ENCODE results near the gene ZNF284. TPM values are rescaled to one million over a fixed set of nuclear protein-coding genes. Genes with fewer than 3 reads are reported as not detected.

The ZNF284 gene
- total RNA-seq, 2 experiments from 2014 or later, result 1.7 to 1.9 TPM

- ChIA-PET POLR2A (interaction anchor here (1.0 to 1.4 kb wide), 2 partner anchors 8 to 22 kb away, joined by 3 to 6 read pairs; no protein-coding TSS in a partner anchor), CTCF (interaction anchor here (1.4 kb wide), 2 partner anchors 18 to 23 kb away, joined by 3 to 6 read pairs; no protein-coding TSS in a partner anchor)
- peak overlapping the region; percentile 83 for H3K27ac Mint-ChIP-seq
- peaks cover 30% of the 10 kb centered on the region for H3K36me3 Mint-ChIP-seq (ENCODE audit: low read depth)
- H3K27me3 Mint-ChIP-seq, result no peaks in the 10 kb centered on the region
- intact Hi-C loops (cut with micrococcal nuclease), result no loop called here
- peaks cover 26% of the 10 kb centered on the region for H3K9me3 Mint-ChIP-seq
- DNase-seq (no peak), ATAC-seq (no peak)
- H3K4me3 Mint-ChIP-seq, result peak overlapping the region; percentile 82
- peaks cover 25% of the 10 kb centered on the region for H3K4me1 Mint-ChIP-seq (ENCODE audit: low read depth)
- no peak for TF ChIP-seq CTCF (IDR thresholded peaks at IDR 0.05)
Measured at GRCh38 chr19:44072543-44073401, 813 bp downstream of the ZNF284 start.

- intact Hi-C loops (cut with micrococcal nuclease), result no loop called here
- ChIA-PET CTCF (no interaction called here), POLR2A (no interaction called here)
- Mint-ChIP-seq H3K27me3 (no peaks in the 10 kb centered on the region), H3K4me3 (no peak overlapping the region), H3K36me3 (ENCODE audit: low read depth) (peaks cover 31% of the 10 kb centered on the region), H3K9me3 (peaks cover 3% of the 10 kb centered on the region), H3K27ac (no peak overlapping the region), H3K4me1 (ENCODE audit: low read depth) (peaks cover 20% of the 10 kb centered on the region)
- TF ChIP-seq CTCF (IDR thresholded peaks at IDR 0.05), result no peak
- DNase-seq (no peak), ATAC-seq (no peak)
Measured at GRCh38 chr19:44076325-44076724, 4.4 kb downstream of the ZNF284 start.

GRCh38 chr19:44092108-44092507 is 20.1 kb downstream of the ZNF284 start:
- Mint-ChIP-seq H3K9me3 (no peaks in the 10 kb centered on the region), H3K27ac (no peak overlapping the region), H3K4me1 (ENCODE audit: low read depth) (peaks cover 9% of the 10 kb centered on the region), H3K36me3 (ENCODE audit: low read depth) (peaks cover 13% of the 10 kb centered on the region), H3K4me3 (no peak overlapping the region), H3K27me3 (no peaks in the 10 kb centered on the region)
- intact Hi-C loops (cut with micrococcal nuclease), result no loop called here
- POLR2A ChIA-PET, result no interaction called here
- ATAC-seq (no peak), DNase-seq (no peak)
- no peak for TF ChIP-seq CTCF (IDR thresholded peaks at IDR 0.05)
- CTCF ChIA-PET, result no interaction called here

DNA sequence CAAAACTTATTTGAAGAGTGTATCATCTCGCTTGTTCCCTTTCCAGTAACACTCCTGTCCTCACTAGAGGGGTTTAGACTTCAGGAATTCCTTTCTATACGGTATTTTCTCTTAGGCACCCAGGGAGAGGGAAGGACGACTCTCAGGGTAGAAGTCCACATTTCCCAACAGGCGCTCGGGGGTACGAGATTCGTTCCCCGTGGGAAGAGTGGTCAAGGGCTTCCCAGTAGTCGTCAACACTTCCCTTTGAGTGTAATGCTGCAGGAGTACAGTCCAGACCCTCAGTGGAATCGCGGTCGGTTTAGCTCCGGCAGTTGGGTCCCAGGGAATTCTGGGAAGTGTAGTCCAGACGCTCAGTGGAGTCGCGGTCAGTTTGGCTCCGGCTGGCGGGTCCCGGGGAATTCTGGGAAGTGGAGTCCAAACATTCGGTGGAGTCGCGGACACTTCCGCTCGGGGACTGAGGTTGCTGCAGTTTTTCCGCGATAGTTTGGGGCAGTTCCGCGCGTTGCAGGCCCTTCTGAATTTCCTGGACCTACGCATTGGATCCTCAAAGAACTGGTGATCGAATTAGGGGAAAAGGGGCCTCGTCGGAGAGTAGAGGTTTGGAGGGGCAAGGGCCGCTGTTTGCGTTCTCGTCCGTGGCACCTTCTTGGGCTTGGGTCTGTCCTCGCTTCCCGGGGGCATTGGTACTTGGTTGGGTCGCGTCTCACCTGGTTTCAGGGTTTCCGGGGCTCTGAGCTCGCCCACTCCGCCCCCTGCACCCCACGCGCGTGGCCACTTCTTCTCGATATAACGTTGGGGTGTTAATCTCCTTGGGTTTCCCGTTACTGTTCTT is 22.2 kb downstream of the ZNF284 start, which contains the start of gene ZNF224:
Gene ZNF224 (plus strand): TSS at position 431 of the 835 bp plus-strand sequence. CDS start 3,513 bp downstream, outside the sequence.
- peak; percentile 91 for DNase-seq
- no peak for TF ChIP-seq CTCF (IDR thresholded peaks at IDR 0.05)
- H3K9me3 Mint-ChIP-seq, result no peaks in the 10 kb centered on the region
- peak; percentile 88 for ATAC-seq
- H3K4me3 Mint-ChIP-seq, result peak within 1 kb of the TSS; percentile 99
- POLR2A ChIA-PET, result interaction anchor here (1.1 to 1.8 kb wide), 3 partner anchors 18 to 159 kb away, joined by 3 to 5 read pairs (median 3); partner anchors contain the start of gene ZNF45
- intact Hi-C loops (cut with micrococcal nuclease), result no loop called here
- peaks cover 15% of the 10 kb centered on the region for H3K4me1 Mint-ChIP-seq (ENCODE audit: low read depth)
- CTCF ChIA-PET, result interaction anchor here (0.8 to 1.8 kb wide), 2 partner anchors 20 to 211 kb away, joined by 4 to 5 read pairs; partner anchors contain the start of gene ZNF235
- peak within 1 kb of the TSS; percentile 95 for H3K27ac Mint-ChIP-seq
- H3K36me3 Mint-ChIP-seq (ENCODE audit: low read depth), result peaks cover 26% of the 10 kb centered on the region
- no peaks in the 10 kb centered on the region for H3K27me3 Mint-ChIP-seq
